ENCODE results near the gene TMEM87A.

- TF ChIP-seq CTCF (IDR thresholded peaks at IDR 0.05) (no peak), POLR2A (IDR thresholded peaks at IDR 0.05) (no peak)
These were observed 55.7 kb downstream of the TMEM87A start for GRCh38 chr15:42217568-42217967.

Data from adrenal gland (tissue), 5 donors.